K562 (cell line): ENCODE measurements around the gene ADRB1. TPM values are rescaled to one million over a fixed set of nuclear protein-coding genes. Genes with fewer than 3 reads are reported as not detected.

ENCODE experiments used
- ATAC-seq: fragments of 200-7000 bp; cut with Tn5 transposase; 3 replicates; pipeline ENCODE4 v1.9.1; 2020; ENCODE audit warnings: moderate library complexity
- BruUV-seq: library from RNA; stranded (reverse); fragments of 400-500 nt; replicated peaks from 2 replicates; lab custom pipeline; 2021; lab: Mats Ljungman, UMichigan
- CTCF ChIA-PET: fragments of 300-600 bp; formaldehyde crosslinking; extraction: SDS; loops from one replicate; lab custom pipeline; 2021; ENCODE audit warnings: low intra/inter-chr PET ratio; lab: Yijun Ruan, JAX
- POLR2A ChIA-PET: fragments of 300-600, 350-650 bp; sonication (Branson Sonifier 250); formaldehyde crosslinking; extraction: SDS; loops from one replicate; lab custom pipeline; 2021; ENCODE audit warnings: antibody characterized with exemption, inconsistent platforms; lab: Yijun Ruan, JAX
- DNase-seq, 4 experiments: peaks; one replicate each; pipeline versions ENCODE4 v3.0.0 to v3.0.0-alpha.2; 2011 to 2018; ENCODE audit warnings: low spot score in 3 of 4, mixed read lengths in 3 of 4; ENCODE audit errors: extremely low read depth in 1 of 4
- FAIRE-seq: peaks from 2 replicates; lab custom pipeline; 2011; peaks lifted over from hg19 to GRCh38; lab: Jason Lieb, UNC
- H2AFZ ChIP-seq: 2 replicates; pipeline ENCODE4 v1.6.0; 2011; ENCODE audit warnings: low read depth, low read length, control low read depth, inconsistent platforms
- H3K27ac ChIP-seq: fragments of 200-600 bp; 3 replicates; pipeline ENCODE4 v1.8.0; 2011; ENCODE audit warnings: low read depth, mild to moderate bottlenecking, control low read depth, inconsistent platforms, low read length, moderate library complexity, mixed read lengths; ENCODE audit errors: extremely low read depth
- H3K27me3 ChIP-seq, 2 experiments: fragments of 300-600 bp in 1 of 2; 2 replicates in 1 of 2; 3 replicates in 1 of 2; pipeline versions ENCODE4 v1.6.0 to v1.8.0; 2011; ENCODE audit warnings: inconsistent platforms in 2 of 2, low read length in 2 of 2, mild to moderate bottlenecking in 1 of 2, mixed read lengths in 1 of 2, moderate library complexity in 1 of 2; ENCODE audit not compliant: control insufficient read depth in 2 of 2, insufficient read depth in 2 of 2
- H3K36me3 ChIP-seq: fragments of 300-600 bp; 3 replicates; pipeline ENCODE4 v1.8.0; 2011; ENCODE audit warnings: mild to moderate bottlenecking, low read length, inconsistent platforms; ENCODE audit not compliant: control insufficient read depth, insufficient read depth
- H3K4me1 ChIP-seq, 2 experiments: fragments of 200-600 bp in 1 of 2; replicated peaks in 1 of 2; 2 replicates in 1 of 2; 3 replicates in 1 of 2; pipeline versions ENCODE4 v1.5.1 to v1.8.0; 2011; ENCODE audit warnings: inconsistent platforms in 2 of 2, low read length in 2 of 2, mild to moderate bottlenecking in 1 of 2, mixed read lengths in 1 of 2, moderate library complexity in 1 of 2; ENCODE audit not compliant: control insufficient read depth in 2 of 2, insufficient read depth in 2 of 2
- H3K4me2 ChIP-seq: 2 replicates; pipeline ENCODE4 v1.6.1; 2011; ENCODE audit warnings: low read length, control low read depth, inconsistent platforms, mixed read lengths; ENCODE audit not compliant: insufficient read depth
- H3K4me3 ChIP-seq: fragments of 200-600 bp; sonication (generic), shearing (Covaris generic); 2 replicates; pipeline ENCODE4 v1.5.1; 2016; ENCODE audit warnings: control low read depth, inconsistent platforms
- H3K79me2 ChIP-seq: fragments of 200-600 bp; 3 replicates; pipeline ENCODE4 v1.8.0; 2011; ENCODE audit warnings: low read length, inconsistent platforms; ENCODE audit not compliant: control insufficient read depth, insufficient read depth
- H3K9ac ChIP-seq, 2 experiments: 2 replicates each; pipeline versions ENCODE4 v1.6.0 to v1.6.1; 2011; ENCODE audit warnings: low read depth in 2 of 2, low read length in 2 of 2, control low read depth in 1 of 2, inconsistent platforms in 1 of 2, mild to moderate bottlenecking in 1 of 2, mixed read lengths in 1 of 2; ENCODE audit not compliant: insufficient read depth in 1 of 2
- H3K9me1 ChIP-seq: one replicate; pipeline ENCODE4 v1.6.0; 2011; ENCODE audit warnings: inconsistent platforms, mild to moderate bottlenecking, low read length, moderate library complexity; ENCODE audit not compliant: control insufficient read depth, insufficient read depth
- H3K9me3 ChIP-seq: replicated peaks from 2 replicates; pipeline ENCODE4 v1.5.1; 2011; ENCODE audit warnings: low read depth, low read length, inconsistent platforms; ENCODE audit not compliant: control insufficient read depth, insufficient read depth
- H4K20me1 ChIP-seq: replicated peaks from 2 replicates; pipeline ENCODE4 v1.6.1; 2011; ENCODE audit warnings: low read length, inconsistent platforms, mixed read lengths; ENCODE audit not compliant: control insufficient read depth, insufficient read depth
- BMI1 ChIP-seq: fragments of 150-350 bp; IDR thresholded peaks from 2 replicates; pipeline ENCODE4 v1.6.1; 2014; ENCODE audit warnings: low read length
- CEBPB ChIP-seq: fragments of 450-650 bp; IDR thresholded peaks from 2 replicates; pipeline ENCODE4 v1.6.1; 2016; ENCODE audit warnings: missing genetic modification characterization, missing compliant biosample characterization
- CEBPG ChIP-seq, 3 experiments: fragments of 200-800 bp in 1 of 3; sonication (Bioruptor generic) in 1 of 3; sonication (generic) in 1 of 3; formaldehyde crosslinking in 1 of 3; IDR thresholded peaks in 2 of 3; conservative IDR thresholded peaks in 1 of 3; 2 replicates each; pipeline versions ENCODE4 v1.6.1 to v1.8.0; 2016 to 2022; ENCODE audit warnings: missing compliant biosample characterization in 2 of 3, missing genetic modification characterization in 2 of 3, mild to moderate bottlenecking in 1 of 3, missing genetic modification reagents in 1 of 3
- DPF2 ChIP-seq: fragments of 450-650 bp; IDR thresholded peaks from 2 replicates; pipeline ENCODE4 v1.6.1; 2016
- FOSL1 ChIP-seq: fragments of 200-800 bp; sonication (Bioruptor generic); conservative IDR thresholded peaks from 2 replicates; pipeline ENCODE4 v1.6.1; 2016; ENCODE audit warnings: missing genetic modification characterization, missing compliant biosample characterization
- GABPA ChIP-seq: fragments of 200-800 bp; sonication (Bioruptor generic); conservative IDR thresholded peaks from 2 replicates; pipeline ENCODE4 v1.6.1; 2016; ENCODE audit warnings: low read depth, missing genetic modification characterization, missing compliant biosample characterization
- L3MBTL2 ChIP-seq: fragments of 450-650 bp; IDR thresholded peaks from 2 replicates; pipeline ENCODE4 v1.6.1; 2016; ENCODE audit warnings: mild to moderate bottlenecking, moderate library complexity
- NR2C2 ChIP-seq, 2 experiments: fragments of 200-800 bp in 1 of 2; sonication (Bioruptor generic) in 1 of 2; sonication (generic) in 1 of 2; formaldehyde crosslinking in 1 of 2; IDR thresholded peaks; 2 replicates each; pipeline versions ENCODE4 v1.6.1 to v1.8.0; 2016 to 2022; ENCODE audit warnings: mild to moderate bottlenecking in 1 of 2, missing compliant biosample characterization in 1 of 2, missing genetic modification characterization in 1 of 2, missing genetic modification reagents in 1 of 2
- SIRT6 ChIP-seq: IDR thresholded peaks from one replicate; pipeline ENCODE4 v1.6.1; 2012; ENCODE audit warnings: low read depth, mild to moderate bottlenecking, control low read depth, inconsistent platforms, low read length, moderate library complexity
- TGIF2 ChIP-seq: sonication (generic); formaldehyde crosslinking; IDR thresholded peaks from 2 replicates; pipeline ENCODE4 v1.8.1; 2022; ENCODE audit warnings: mild to moderate bottlenecking, missing genetic modification reagents, moderate library complexity
- ZBTB8A ChIP-seq: fragments of 450-650 bp; IDR thresholded peaks from 2 replicates; pipeline ENCODE4 v1.6.1; 2018; ENCODE audit warnings: mild to moderate bottlenecking, moderate library complexity; ENCODE audit not compliant: partially characterized antibody
- ZNF175 ChIP-seq: fragments of 200-800 bp; sonication (Bioruptor generic); IDR thresholded peaks from 2 replicates; pipeline ENCODE4 v1.6.1; 2016; ENCODE audit warnings: low read depth, mild to moderate bottlenecking, missing genetic modification characterization, missing compliant biosample characterization
- ZNF3 ChIP-seq: fragments of 250-450 bp; sonication (Bioruptor Pico); IDR thresholded peaks from 2 replicates; pipeline ENCODE4 v1.5.0; 2021; ENCODE audit warnings: mild to moderate bottlenecking, moderate library complexity
- ZNF584 ChIP-seq: fragments of 200-800 bp; sonication (Bioruptor generic); IDR thresholded peaks from 2 replicates; pipeline ENCODE4 v1.6.1; 2016; ENCODE audit warnings: low read depth, mild to moderate bottlenecking, missing genetic modification characterization, missing compliant biosample characterization
- WGBS: fragments of 100-300 bp; shearing (Covaris generic); methylation state at CpG from one replicate; pipeline ENCODE4 v1.1.6; 2016; ENCODE audit warnings: low coverage, mixed read lengths; ENCODE audit not compliant: insufficient coverage; ENCODE audit errors: missing lambda C conversion rate; 5-methylcytosine and 5-hydroxymethylcytosine counted together
- in situ Hi-C: fragments of 300-500 bp; cut with MboI; formaldehyde crosslinking; loops from 4 replicates; pipeline ENCODE4 v1.15.0; 2018; ENCODE audit warnings: inconsistent platforms, mixed read lengths
- intact Hi-C: fragments of 100-400 bp; cut with micrococcal nuclease; formaldehyde crosslinking; loops from 2 replicates; pipeline ENCODE4 v1.14.2; 2022
- polyA plus RNA-seq, 8 experiments: library from polyadenylated mRNA; depleted of rRNA in 4 of 8; stranded (reverse) in 5 of 8; unstranded in 3 of 8; fragments of >200 nt; fragmentation: Nextera tagmentation in 2 of 8; fragmentation: Illumina TruSeq in 1 of 8; extraction: Ambion mirVana in 2 of 8; extraction: Trizol in 1 of 8; gene quantifications; 2 replicates each; pipeline versions ENCODE4 v1.2.1 to v1.2.3, GENCODE V29; 2011 to 2014; ENCODE audit warnings: inconsistent platforms in 1 of 8, missing spikeins in 1 of 8
- total RNA-seq, 7 experiments: library from RNA; depleted of rRNA in 6 of 7; stranded (reverse); fragments of >200 nt in 6 of 7; fragmentation: Illumina TruSeq in 2 of 7; extraction: Trizol in 2 of 7; gene quantifications; 2 replicates each; pipeline versions ENCODE4 v1.2.1 to v1.2.3, GENCODE V29; 2011 to 2021; ENCODE audit warnings: low replicate concordance in 1 of 7
- TF ChIP-seq, protein P1 (sequence below): fragments of 200-800 bp; sonication (Bioruptor generic); IDR thresholded peaks from 2 replicates; pipeline ENCODE4 v1.6.1; 2017; ENCODE audit warnings: missing genetic modification characterization, missing compliant biosample characterization

Gene ADRB1
- total and polyA plus RNA-seq, 9 of the 15 experiments (the other 6 are each of a cell fraction or from before 2014, with no cell fraction given): 0.07 to 0.11 (median 0.09) TPM; not detected in 6

DNA sequence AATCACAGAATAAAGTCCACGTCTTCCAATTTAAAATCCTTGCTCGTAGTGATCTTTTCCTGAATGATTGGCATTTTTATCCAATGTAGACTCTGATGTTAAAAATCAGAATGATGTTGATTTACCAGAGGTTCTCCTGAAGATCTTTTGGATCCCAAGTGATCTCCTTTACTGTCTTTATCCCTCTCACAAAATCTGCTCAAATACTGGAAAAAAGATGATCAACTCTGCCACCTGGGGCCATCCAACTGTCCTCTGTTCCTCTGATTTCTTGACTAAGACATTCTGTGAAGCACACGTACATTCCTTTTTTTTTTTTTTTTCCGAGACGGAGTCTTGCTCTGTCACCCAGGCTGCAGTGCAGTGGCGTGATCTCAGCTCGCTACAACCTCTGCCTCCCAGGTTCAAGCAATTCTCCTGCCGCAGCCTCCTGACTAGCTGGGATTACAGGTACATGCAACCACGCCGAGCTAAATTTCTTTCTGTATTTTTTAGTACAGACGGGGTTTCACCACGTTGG lies 18.0 kb upstream of the ADRB1 start:
- Histone ChIP-seq H3K4me1 (peaks cover 5 to 15% of the 10 kb centered on the region in 2 experiments; a peak in 4 of 5 replicates), H3K27ac (peak overlapping the region; percentile 57; the same call in 2 of the 3 replicates), H2AFZ (peak overlapping the region; percentile 81; the same call in 1 of the 2 replicates), H3K36me3 (no peaks in the 10 kb centered on the region), H3K4me3 (no peak overlapping the region), H3K4me2 (no peak overlapping the region), H3K9me3 (no peaks in the 10 kb centered on the region), H4K20me1 (no peaks in the 10 kb centered on the region), H3K79me2 (no peaks in the 10 kb centered on the region), H3K9ac (no peak overlapping the region), H3K27me3 (no peaks in the 10 kb centered on the region; a peak in 1 of 5 replicates), H3K9me1 (no peaks in the 10 kb centered on the region)
- 57% methylated on average over 7 of the region's 12 CpGs for WGBS
- TF ChIP-seq ZNF584 (0 out of 2 replicates have a peak, but pooled peaks have one; percentile 31), ZBTB8A (no peak), BMI1 (no peak), DPF2 (0 out of 2 replicates have a peak, but pooled peaks have one; percentile 0), CEBPB (tag) (peak; percentile 76), ZNF3 (CRISPR knock-in tag) (no peak), L3MBTL2 (0 out of 2 replicates have a peak, but pooled peaks have one; percentile 43), TGIF2 (CRISPR knock-in tag) (no peak), CEBPG (CRISPR knock-in tag; IDR thresholded peaks at IDR 0.05) (no peak), CEBPG (tag; conservative IDR thresholded peaks at IDR 0.05 in 1 of 2, IDR thresholded peaks at IDR 0.05 in 1 of 2) (peak in 1 of 2 experiments; percentile 76; a peak in 3 of 4 replicates), ZNF175 (CRISPR knock-in tag) (peak; percentile 65), GABPA (peak; percentile 40; the same call in 1 of the 2 replicates), FOSL1 (tag) (0 out of 2 replicates have a peak, but pooled peaks have one; percentile 4), NR2C2 (CRISPR knock-in tag; IDR thresholded peaks at IDR 0.05) (no peak), NR2C2 (tag; IDR thresholded peaks at IDR 0.05) (0 out of 2 replicates have a peak, but pooled peaks have one; percentile 11), SIRT6 (no peak)
- TF ChIP-seq, protein P1, sequence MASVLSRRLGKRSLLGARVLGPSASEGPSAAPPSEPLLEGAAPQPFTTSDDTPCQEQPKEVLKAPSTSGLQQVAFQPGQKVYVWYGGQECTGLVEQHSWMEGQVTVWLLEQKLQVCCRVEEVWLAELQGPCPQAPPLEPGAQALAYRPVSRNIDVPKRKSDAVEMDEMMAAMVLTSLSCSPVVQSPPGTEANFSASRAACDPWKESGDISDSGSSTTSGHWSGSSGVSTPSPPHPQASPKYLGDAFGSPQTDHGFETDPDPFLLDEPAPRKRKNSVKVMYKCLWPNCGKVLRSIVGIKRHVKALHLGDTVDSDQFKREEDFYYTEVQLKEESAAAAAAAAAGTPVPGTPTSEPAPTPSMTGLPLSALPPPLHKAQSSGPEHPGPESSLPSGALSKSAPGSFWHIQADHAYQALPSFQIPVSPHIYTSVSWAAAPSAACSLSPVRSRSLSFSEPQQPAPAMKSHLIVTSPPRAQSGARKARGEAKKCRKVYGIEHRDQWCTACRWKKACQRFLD: peak; percentile 36; the same call in 1 of the 2 replicates
- no TSS peak for BruUV-seq
- no peak for FAIRE-seq
- intact Hi-C loops (loop anchor here (10.0 kb wide), 1 partner anchor 171 kb away; the partner anchor contains the start of genes DCLRE1A and NHLRC2), in situ Hi-C loops (no loop called here)
- ATAC-seq: no peak
- POLR2A ChIA-PET: no interaction called here
- CTCF ChIA-PET: no interaction called here
- no peak for DNase-seq
